ENCODE measurements around the gene ZNF366. TPM values are rescaled to one million over a fixed set of nuclear protein-coding genes. Genes with fewer than 3 reads are reported as not detected.

ZNF366 gene
- total RNA-seq, 4 donors from 2014 or later = 0.29 to 20.5 (median 12.1) TPM

DNA sequence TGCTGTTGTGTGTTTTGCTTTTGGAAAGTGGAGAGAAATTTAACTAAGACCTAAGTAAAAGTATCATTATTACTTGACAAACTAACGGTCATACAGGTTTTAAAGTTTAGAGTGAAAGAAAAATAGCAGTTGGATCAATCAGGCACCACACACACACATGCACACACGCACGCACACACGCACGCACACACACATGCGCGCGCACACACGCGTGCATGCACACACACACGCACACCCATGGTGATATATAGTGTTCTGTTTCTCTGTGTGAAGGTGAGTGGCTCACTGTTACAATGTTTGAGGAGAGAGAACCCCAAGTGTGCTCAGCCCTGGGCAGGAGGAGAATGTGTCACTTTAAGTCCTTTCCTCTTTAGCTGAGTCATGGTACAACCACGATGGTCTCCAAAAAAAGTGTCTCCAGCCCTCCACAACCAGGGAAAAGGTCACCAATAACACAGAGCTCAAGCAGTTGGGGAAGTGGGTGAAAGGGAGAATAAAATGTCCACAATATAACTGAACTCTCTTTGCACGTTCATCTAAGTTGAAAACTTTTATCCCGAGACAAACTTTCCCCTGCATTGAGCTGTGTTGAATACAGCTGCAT lies 3.2 kb downstream of the ZNF366 start:
- TF ChIP-seq, protein P1, sequence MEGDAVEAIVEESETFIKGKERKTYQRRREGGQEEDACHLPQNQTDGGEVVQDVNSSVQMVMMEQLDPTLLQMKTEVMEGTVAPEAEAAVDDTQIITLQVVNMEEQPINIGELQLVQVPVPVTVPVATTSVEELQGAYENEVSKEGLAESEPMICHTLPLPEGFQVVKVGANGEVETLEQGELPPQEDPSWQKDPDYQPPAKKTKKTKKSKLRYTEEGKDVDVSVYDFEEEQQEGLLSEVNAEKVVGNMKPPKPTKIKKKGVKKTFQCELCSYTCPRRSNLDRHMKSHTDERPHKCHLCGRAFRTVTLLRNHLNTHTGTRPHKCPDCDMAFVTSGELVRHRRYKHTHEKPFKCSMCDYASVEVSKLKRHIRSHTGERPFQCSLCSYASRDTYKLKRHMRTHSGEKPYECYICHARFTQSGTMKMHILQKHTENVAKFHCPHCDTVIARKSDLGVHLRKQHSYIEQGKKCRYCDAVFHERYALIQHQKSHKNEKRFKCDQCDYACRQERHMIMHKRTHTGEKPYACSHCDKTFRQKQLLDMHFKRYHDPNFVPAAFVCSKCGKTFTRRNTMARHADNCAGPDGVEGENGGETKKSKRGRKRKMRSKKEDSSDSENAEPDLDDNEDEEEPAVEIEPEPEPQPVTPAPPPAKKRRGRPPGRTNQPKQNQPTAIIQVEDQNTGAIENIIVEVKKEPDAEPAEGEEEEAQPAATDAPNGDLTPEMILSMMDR (IDR thresholded peaks at IDR 0.05) = no peak
- TF ChIP-seq POLR2A (IDR thresholded peaks at IDR 0.05) = no peak
- H3K27ac ChIP-seq = peak overlapping the region; percentile 35 to 79
- no peak for DNase-seq
- H3K9me3 ChIP-seq = no peaks in the 10 kb centered on the region
- no peaks in the 10 kb centered on the region for H3K4me1 ChIP-seq
- no peaks in the 10 kb centered on the region for H3K36me3 ChIP-seq
- no peaks in the 10 kb centered on the region for H3K27me3 ChIP-seq
- H3K4me3 ChIP-seq = no peak overlapping the region
- intact Hi-C loops (cut with DNase I; ENCODE audit: low total_unique reads) = no loop called here

DNA sequence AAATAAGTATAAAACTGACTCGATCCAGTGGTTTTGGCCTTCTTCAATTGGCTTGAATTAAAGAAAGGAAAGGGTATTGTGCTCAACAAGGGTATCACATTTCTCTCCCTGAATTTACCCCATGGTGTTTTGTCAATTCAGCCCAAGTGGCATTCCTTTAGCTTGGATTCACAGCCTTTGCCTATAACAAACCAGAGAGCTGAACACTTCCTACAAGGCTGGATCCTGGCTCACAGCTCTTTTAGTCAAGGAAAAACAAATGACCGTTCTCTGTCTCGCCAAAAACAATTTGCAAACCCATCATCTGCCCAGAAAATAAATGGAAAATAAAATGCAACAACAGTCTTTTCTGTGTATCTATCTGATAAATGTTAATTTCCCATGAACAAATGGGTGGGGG lies 5.7 kb downstream of the ZNF366 start:
- H3K36me3 ChIP-seq = no peaks in the 10 kb centered on the region
- H3K27ac ChIP-seq = peak overlapping the region in 1 of 2 donors; percentile 79
- H3K4me3 ChIP-seq = no peak overlapping the region
- intact Hi-C loops (cut with DNase I; ENCODE audit: low total_unique reads) = no loop called here
- no peaks in the 10 kb centered on the region for H3K27me3 ChIP-seq
- H3K4me1 ChIP-seq = no peaks in the 10 kb centered on the region
- no peaks in the 10 kb centered on the region for H3K9me3 ChIP-seq
- DNase-seq = no peak
- TF ChIP-seq, protein P1 (IDR thresholded peaks at IDR 0.05) = no peak
- TF ChIP-seq POLR2A (IDR thresholded peaks at IDR 0.05) = no peak

DNA sequence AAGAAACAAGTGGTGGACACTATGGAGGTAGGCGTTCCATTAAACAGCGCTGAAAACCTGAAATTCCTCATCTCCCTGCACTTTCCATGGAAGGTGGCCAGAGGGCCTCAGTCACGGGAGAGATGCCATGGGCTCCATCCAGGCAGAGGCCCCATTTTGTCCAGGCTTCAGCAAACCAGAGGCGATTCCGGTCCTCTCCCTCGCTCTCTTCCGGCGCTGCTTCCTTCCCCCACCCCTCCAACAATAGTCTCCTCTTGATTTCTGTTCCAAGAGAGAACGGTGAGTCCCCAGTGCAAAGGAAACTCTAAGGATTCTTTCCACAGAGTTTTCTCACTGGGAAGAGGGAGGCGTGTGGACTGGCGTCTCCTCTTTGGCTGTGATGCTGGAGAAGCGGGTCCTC lies 7.5 kb downstream of the ZNF366 start:
- H3K27me3 ChIP-seq = no peaks in the 10 kb centered on the region
- peak; percentile 30 to 33 for DNase-seq
- H3K36me3 ChIP-seq = no peaks in the 10 kb centered on the region
- H3K27ac ChIP-seq = peak overlapping the region; percentile 18 to 79
- TF ChIP-seq, protein P1 (IDR thresholded peaks at IDR 0.05) = no peak
- no peak for TF ChIP-seq POLR2A (IDR thresholded peaks at IDR 0.05)
- no peak overlapping the region for H3K4me3 ChIP-seq
- H3K4me1 ChIP-seq = no peaks in the 10 kb centered on the region
- intact Hi-C loops (cut with DNase I; ENCODE audit: low total_unique reads) = no loop called here
- no peaks in the 10 kb centered on the region for H3K9me3 ChIP-seq

DNA sequence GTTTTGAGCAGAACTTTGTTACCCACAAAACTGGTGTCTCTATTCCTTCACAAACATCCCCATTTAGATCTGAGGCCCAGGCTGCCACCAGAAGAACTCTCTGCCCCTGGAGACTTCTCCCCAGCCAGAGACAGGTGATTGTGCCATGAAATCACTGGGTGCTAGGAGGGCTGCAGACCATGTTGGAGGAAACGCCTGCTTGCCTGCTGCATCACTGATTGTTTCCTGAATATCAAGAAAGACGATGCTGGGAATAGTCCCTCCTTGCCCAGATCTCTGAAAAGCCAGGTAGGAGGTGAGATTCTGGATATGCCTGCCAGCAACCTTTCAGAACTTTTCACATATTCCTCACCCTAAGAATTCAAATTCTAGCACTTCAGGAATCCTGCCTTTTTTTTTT lies 8.1 kb downstream of the ZNF366 start:
- no peak overlapping the region for H3K4me3 ChIP-seq
- DNase-seq = no peak
- H3K9me3 ChIP-seq = no peaks in the 10 kb centered on the region
- no peaks in the 10 kb centered on the region for H3K27me3 ChIP-seq
- H3K4me1 ChIP-seq = no peaks in the 10 kb centered on the region
- peak overlapping the region in 1 of 2 donors; percentile 79 for H3K27ac ChIP-seq
- TF ChIP-seq, protein P1 (IDR thresholded peaks at IDR 0.05) = no peak
- no peak for TF ChIP-seq POLR2A (IDR thresholded peaks at IDR 0.05)
- intact Hi-C loops (cut with DNase I; ENCODE audit: low total_unique reads) = no loop called here
- H3K36me3 ChIP-seq = no peaks in the 10 kb centered on the region

DNA sequence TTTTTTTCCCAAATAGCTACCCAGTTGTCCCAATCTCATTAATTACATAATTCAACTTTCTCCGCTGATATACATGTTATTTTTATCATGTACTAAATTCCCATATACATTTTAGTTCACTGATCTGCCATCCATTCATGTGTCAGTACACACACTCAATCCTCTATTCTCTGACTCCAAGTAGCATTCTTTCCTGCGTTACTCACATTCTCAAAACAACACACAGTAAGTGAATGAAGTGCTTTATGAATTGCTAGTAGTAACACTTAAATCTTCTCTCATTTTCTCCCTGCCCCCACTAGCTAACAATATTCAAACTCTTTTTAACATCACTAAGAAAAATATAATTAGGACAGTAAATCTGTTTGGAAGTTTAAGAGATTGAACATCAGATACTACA lies 8.9 kb downstream of the ZNF366 start:
- Histone ChIP-seq H3K4me3 (no peak overlapping the region), H3K27me3 (no peaks in the 10 kb centered on the region), H3K9me3 (no peaks in the 10 kb centered on the region), H3K27ac (no peak overlapping the region), H3K36me3 (no peaks in the 10 kb centered on the region), H3K4me1 (no peaks in the 10 kb centered on the region)
- TF ChIP-seq, protein P1 (IDR thresholded peaks at IDR 0.05) = no peak
- TF ChIP-seq POLR2A (IDR thresholded peaks at IDR 0.05) = no peak
- DNase-seq = no peak
- intact Hi-C loops (cut with DNase I; ENCODE audit: low total_unique reads) = no loop called here

Measured in uterus (tissue), 4 donors.